ENCODE data around the gene S100A6.
"Not testable (repeated sequence)": the region's sequence is repeated elsewhere in the genome, so short reads cannot be mapped to it uniquely, and the experiment has no call there.

Gene S100A6

DNA sequence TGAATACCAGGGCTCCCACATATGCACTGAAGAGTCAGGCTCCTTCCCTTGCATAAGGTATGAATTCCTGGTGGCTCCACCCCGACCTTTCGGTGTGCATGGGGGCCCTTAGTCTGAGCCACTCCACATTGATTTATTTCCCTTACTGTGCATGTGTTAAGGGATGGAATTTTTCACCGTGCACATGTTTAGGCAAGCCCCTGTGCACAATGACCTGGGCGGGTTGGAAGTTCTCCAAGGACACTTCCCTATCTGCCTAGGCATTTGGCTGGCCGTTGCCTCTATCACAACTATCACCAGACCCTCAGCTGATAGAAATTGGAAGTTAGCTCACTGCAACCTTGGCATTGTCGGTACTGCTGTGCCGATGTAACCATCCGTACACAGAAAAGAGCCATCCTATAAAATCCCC, 9.7 kb downstream of the S100A6 start:
- no peak for DNase-seq

DNA sequence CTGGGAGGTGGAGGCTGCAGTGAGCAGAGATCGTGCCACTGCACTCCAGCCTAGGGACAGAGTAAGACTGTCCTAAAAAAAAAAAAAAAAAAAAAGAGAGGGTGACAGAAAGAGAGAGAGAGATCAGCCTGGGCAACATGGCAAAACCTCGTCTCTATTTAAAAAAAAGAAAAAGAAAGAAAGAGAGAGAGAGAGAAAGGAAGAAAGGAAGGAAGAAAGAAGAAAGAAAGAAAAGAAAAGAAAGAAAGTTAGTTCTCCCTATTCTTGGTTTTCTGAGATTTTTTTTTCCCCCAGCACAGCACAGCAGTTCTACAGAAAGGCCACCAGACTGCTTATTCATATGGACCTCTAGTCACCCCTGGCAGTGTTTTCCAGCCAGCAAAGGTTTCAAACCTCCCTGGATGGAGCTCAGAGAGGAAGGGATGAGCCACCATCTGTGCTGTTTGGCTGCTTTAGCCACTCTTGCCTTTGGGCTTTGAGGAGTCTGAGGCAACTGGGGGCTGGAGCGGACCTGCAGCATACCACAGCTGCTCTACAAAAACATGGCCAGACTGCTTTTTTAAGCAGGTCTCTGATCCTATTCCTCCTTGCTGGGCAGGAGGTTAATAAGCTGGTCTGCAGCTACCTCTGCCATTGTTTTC, 10.6 kb downstream of the S100A6 start:
- no peak for DNase-seq

GRCh38 chr1:153522353-153523048, 13.3 kb downstream of the S100A6 start:
- DNase-seq: not testable (repeated sequence)

- DNase-seq: not testable (repeated sequence)
Measured at GRCh38 chr1:153521808-153522207, 14.0 kb downstream of the S100A6 start.

DNA sequence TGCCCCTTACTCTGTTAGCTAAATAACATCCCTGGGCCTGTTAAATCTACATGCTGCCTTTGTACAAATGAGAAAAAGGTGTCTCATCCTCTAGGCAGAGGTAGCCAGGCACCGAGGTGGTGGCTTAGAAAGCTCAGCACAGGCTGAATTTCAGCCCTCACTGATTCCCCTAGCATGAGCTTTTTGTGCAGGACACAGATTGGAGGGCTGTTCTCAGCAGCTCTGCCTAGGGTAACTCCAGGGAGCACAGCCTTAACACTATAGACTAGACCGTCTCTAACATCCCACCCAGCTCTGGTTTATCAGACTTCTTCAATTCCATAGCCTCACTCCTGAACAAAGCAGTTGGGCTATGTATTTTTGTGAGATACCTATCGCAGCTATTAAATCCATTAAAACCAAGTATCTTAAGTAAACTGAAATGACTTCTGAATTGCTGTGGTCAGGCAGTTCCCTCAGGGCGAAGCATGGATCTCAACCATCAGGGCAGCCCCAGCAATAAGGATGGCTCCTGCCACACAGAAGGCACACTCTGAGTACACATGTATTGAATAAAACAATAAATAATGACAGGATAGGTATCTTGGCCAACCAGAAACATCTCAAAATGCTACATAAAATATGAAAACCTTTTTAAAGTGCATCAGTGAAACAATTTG, 14.8 kb downstream of the S100A6 start:
- DNase-seq: no peak

- not testable (repeated sequence) for DNase-seq
Measured at GRCh38 chr1:153520137-153520691, 15.6 kb downstream of the S100A6 start.

DNA sequence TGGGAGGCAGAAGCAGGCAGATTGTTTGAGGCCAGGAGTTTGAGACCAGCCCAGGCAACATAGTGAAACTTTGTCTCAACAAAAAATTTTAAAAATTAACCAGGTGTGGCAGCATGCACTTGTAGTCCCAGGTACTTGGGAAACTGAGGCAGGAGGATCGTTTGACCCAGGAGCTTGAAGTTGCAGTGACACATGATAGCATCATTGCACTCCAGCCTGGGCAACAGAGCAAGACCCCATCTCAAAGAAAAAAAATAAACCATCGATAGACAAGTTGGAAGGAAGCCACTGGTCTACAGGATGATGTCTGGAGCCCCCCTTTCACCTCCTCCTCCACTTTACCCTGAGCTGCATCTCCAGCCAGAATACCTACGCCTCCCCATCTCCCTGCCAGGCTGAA, 16.5 kb downstream of the S100A6 start:
- DNase-seq: no peak

GRCh38 chr1:153515504-153516394, 20.0 kb downstream of the S100A6 start:
- DNase-seq: peak in 1 of 2 donors; percentile 20

- DNase-seq: no peak
Measured at GRCh38 chr1:153513666-153514065, 22.1 kb downstream of the S100A6 start.

- DNase-seq: no peak
Measured at GRCh38 chr1:153513023-153513422, 22.8 kb downstream of the S100A6 start.

DNA sequence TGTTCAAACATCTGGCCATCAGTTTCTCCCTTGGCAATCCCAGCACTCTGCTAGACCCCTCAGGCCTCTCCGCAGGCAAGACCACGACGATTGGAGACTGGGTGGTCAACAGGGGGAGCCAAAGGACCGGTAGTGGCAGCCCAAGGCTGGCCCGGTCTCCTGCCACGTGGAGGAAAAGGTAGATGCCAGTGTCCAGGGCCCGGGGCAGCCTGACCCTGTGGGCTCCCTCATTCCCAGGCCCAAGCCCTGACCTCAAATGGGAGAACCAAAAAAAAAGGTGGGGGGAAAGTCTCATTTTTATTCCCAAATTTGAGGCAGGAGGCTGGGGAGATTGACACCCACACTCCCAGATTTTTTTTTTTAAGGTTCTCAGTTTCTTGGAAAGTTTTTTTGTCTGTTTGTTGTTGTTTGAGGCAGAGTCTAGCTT, 24.8 kb downstream of the S100A6 start:
- peak; percentile 78 to 80 for DNase-seq

DNA sequence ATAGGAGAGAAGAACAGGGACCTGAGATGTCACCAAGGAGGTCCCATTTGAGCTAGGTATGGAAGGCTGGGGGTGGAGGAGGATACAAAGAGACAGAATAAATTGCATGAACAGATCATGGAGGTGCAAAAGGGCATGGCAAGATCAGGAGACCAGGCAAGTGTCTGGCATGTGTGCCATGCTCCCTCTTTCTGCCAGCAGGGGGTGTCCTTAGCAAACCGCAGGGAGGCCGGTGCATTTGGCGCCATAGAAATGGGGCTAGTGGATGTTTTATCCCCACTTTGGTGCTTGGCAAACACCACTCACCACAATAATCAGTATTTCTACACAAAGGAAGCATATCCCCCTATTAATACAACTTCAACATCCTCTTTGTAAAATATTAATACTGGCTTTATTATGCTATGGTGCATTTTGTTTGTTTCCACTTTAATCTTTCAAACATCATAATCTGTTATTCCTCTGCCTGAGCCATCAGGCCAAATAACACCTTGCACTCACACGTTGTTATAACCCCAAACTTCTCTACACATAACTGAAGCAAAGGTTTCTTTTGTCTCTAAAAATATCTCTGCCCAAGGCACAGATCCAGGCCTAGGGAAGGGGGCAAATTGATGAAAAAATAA, 25.9 kb downstream of the S100A6 start:
- DNase-seq: peak; percentile 50 to 66

DNA sequence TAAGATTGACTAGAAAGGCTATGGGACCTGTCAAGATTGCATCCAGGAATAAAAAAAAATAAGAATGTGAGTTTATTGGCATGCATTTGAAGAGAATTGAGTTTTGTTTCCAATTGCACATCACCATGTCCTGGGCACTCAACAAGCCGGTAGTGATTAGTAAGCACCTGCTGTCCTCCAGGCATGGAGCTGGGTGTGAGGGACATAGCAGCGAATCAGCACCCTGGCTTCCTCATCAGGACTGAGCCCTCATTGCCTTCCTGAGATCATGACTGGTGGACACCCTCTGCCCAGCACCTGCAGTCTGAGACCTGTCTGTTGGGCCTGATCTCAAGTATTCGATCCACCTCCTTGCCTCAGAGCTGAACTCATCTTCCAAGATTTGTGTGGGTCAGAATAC, 26.8 kb downstream of the S100A6 start:
- no peak for DNase-seq

DNA sequence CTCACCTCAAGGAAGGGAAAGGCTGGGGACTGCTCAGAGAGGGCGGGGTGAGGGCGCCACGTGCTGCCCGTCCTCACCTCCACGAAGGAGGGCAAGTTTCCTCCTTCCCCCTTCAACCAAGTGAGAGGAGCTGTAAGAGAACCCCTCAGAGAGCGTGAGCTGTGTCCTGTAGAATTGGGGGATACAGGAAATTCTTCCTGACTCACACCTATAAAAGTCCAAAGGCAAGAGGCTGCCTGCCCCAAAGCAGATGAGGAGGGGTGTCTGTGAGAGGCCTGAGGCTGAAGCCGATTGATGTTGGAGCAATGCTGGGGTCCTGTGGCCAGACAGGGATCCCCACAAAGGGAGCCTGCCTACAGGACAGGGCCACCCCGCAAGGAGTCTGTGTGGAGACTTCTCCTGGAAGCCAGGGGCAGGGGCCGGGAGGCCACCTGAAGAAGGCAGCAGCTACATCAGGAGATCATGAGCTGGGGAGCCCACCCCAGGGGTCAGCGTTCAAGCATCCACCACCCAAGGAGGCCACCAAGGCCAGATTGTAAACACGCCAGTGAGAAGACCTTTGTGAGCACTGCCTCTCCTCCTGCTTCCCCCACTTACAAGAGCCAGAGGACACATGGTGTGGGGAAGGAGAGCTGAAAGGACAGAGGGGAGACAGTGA, 27.7 kb downstream of the S100A6 start:
- DNase-seq: no peak

GRCh38 chr1:153506831-153507413, 28.9 kb downstream of the S100A6 start:
- DNase-seq: no peak

DNA sequence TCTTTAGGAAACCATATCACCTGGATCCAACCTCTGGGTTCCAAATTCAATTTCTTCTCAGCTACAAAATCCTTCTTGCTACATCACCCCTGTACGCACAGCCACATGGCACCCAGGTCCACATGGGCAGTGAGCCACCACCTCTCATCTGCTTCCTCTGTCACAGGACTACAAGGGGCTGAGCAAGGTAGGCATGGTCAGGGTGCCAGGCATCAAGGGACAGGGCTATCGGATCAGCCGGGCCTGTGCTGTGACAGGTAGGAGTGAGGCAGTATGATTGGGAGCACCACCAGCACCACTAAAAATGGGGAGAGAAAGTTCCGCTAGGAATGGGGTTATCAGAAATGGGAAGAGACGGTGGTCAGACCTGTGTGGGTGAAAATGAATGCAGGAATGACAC, 29.4 kb downstream of the S100A6 start:
- no peak for DNase-seq

DNA sequence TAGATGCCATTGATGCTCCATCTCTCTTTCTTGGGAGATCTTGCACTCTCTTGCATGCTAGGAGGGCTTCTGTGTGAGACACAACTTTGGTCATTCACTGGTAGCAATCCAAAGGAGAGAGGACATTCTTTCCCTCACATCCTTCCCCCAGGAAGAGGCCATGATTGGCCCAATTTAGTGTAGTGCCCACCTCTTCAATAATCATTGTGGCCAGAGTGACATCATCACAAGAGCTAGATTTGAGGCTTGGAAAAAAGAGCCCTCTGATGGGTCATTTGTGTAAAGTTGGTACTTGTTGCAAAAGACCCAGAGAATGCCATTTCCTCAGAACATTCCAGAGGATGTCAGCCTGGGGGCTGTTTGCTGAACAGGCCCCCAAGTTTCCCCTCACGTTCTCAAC, 30.2 kb downstream of the S100A6 start:
- no peak for DNase-seq

- DNase-seq: no peak
Measured at GRCh38 chr1:153503766-153504165, 32.0 kb downstream of the S100A6 start.

- DNase-seq: no peak
Measured at GRCh38 chr1:153498746-153499145, 37.0 kb downstream of the S100A6 start.

DNA sequence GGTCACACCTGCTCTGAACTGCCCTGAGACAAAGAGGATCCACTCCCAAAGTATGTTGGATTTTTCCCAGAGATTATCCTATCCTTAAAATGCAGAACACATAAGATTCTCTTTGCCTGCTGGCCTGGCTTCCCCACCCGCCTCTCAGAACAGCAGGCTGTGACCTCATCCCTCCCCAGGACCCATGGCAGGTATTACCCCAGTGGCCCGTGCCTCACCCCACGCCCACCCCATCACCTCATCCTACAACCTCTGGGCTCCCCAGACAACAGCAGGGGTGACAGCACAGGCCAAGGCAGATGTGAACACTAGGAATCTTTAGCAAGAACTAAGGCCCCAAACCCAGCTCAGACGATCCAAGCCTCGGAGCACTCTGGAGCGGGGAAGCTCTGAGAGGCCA, 40.3 kb downstream of the S100A6 start:
- no peak for DNase-seq

- peak; percentile 65 to 69 for DNase-seq
Measured at GRCh38 chr1:153494976-153495535, 40.7 kb downstream of the S100A6 start.
